Neural cell (in vitro differentiated cells): ENCODE measurements around the gene EZR. TPM values are rescaled to one million over a fixed set of nuclear protein-coding genes. Genes with fewer than 3 reads are reported as not detected.

Experiments
- H2AFZ ChIP-seq: fragments of 200-600, 300-800 bp; sonication (generic), shearing (Covaris generic); 2 replicates; pipeline ENCODE4 v1.6.0; 2014; ENCODE audit warnings: low read depth, mild to moderate bottlenecking, antibody characterized with exemption, low read length, moderate library complexity
- H3F3A ChIP-seq: fragments of 200-600 bp; shearing (Covaris generic); 2 replicates; pipeline ENCODE4 v1.6.1; 2016; ENCODE audit warnings: mild to moderate bottlenecking, moderate library complexity, mixed read lengths, antibody characterized with exemption, low read length; ENCODE audit not compliant: insufficient read depth, poor library complexity, severe bottlenecking
- H3K27ac ChIP-seq: fragments of 200-600, 300-800 bp; sonication (generic), shearing (Covaris generic); 2 replicates; pipeline ENCODE4 v1.5.1; 2014; ENCODE audit warnings: mild to moderate bottlenecking, low read length, moderate library complexity
- H3K27me3 ChIP-seq: fragments of 300-800, 200-600 bp; sonication (generic), shearing (Covaris generic); 2 replicates; pipeline ENCODE4 v1.6.0; 2014; ENCODE audit warnings: mild to moderate bottlenecking, low read depth, low read length, moderate library complexity; ENCODE audit not compliant: insufficient read depth
- H3K36me3 ChIP-seq: fragments of 300-800, 200-600 bp; sonication (generic), shearing (Covaris generic); 2 replicates; pipeline ENCODE4 v1.5.1; 2014; ENCODE audit warnings: mild to moderate bottlenecking, antibody characterized with exemption, low read length, moderate library complexity; ENCODE audit not compliant: insufficient read depth
- H3K4me2 ChIP-seq: fragments of 300-800, 200-600 bp; sonication (generic), shearing (Covaris generic); 2 replicates; pipeline ENCODE4 v1.6.0; 2014; ENCODE audit warnings: mild to moderate bottlenecking, low read length
- H3K4me3 ChIP-seq: fragments of 300-800, 200-600 bp; sonication (generic), shearing (Covaris generic); 2 replicates; pipeline ENCODE4 v1.5.1; 2014; ENCODE audit warnings: mild to moderate bottlenecking, low read length, moderate library complexity
- H3K79me2 ChIP-seq: fragments of 200-600 bp; shearing (Covaris generic); replicated peaks from 2 replicates; pipeline ENCODE4 v1.6.0; 2014; ENCODE audit warnings: mild to moderate bottlenecking, low read length, moderate library complexity; ENCODE audit not compliant: insufficient read depth
- H3K9ac ChIP-seq: fragments of 300-800, 200-600 bp; sonication (generic), shearing (Covaris generic); 2 replicates; pipeline ENCODE4 v1.6.1; 2016; ENCODE audit warnings: mild to moderate bottlenecking, low read length, mixed read lengths
- H3K9me2 ChIP-seq: fragments of 200-600 bp; shearing (Covaris generic); 2 replicates; pipeline ENCODE4 v1.6.1; 2016; ENCODE audit warnings: mild to moderate bottlenecking, low read length, mixed read lengths; ENCODE audit not compliant: insufficient read depth
- H3K9me3 ChIP-seq: fragments of 200-600, 300-800 bp; sonication (generic), shearing (Covaris generic); 2 replicates; pipeline ENCODE4 v1.6.1; 2016; ENCODE audit warnings: mild to moderate bottlenecking, mixed run types, low read length, moderate library complexity, mixed read lengths
- H4K20me1 ChIP-seq: fragments of 200-600 bp; shearing (Covaris generic); 2 replicates; pipeline ENCODE4 v1.6.1; 2016; ENCODE audit warnings: mild to moderate bottlenecking, mixed run types; ENCODE audit not compliant: insufficient read depth
- EP300 ChIP-seq: fragments of 450-650 bp; conservative IDR thresholded peaks from 2 replicates; pipeline ENCODE4 v1.6.1; 2014; ENCODE audit warnings: antibody characterized with exemption, mild to moderate bottlenecking, moderate library complexity; ENCODE audit not compliant: poor library complexity, severe bottlenecking
- EZH2 ChIP-seq: fragments of 200-600, 300-800 bp; shearing (Covaris generic), sonication (generic); IDR thresholded peaks from 2 replicates; pipeline ENCODE4 v1.6.1; 2014; ENCODE audit warnings: antibody characterized with exemption, low read length, borderline replicate concordance, mild to moderate bottlenecking; ENCODE audit not compliant: insufficient read depth, poor library complexity, severe bottlenecking
- MXI1 ChIP-seq: fragments of 450-650 bp; conservative IDR thresholded peaks from 2 replicates; pipeline ENCODE4 v1.6.1; 2014; ENCODE audit warnings: antibody characterized with exemption, mild to moderate bottlenecking; ENCODE audit not compliant: poor library complexity, severe bottlenecking
- POLR2AphosphoS5 ChIP-seq: IDR thresholded peaks from 2 replicates; pipeline ENCODE4 v1.6.1; 2012
- RAD21 ChIP-seq: fragments of 450-650 bp; conservative IDR thresholded peaks from 2 replicates; pipeline ENCODE4 v1.6.1; 2014; ENCODE audit warnings: antibody characterized with exemption, mild to moderate bottlenecking, moderate library complexity
- SMC3 ChIP-seq: fragments of 450-650 bp; conservative IDR thresholded peaks from 2 replicates; pipeline ENCODE4 v1.6.1; 2014; ENCODE audit warnings: antibody characterized with exemption, mild to moderate bottlenecking, moderate library complexity; ENCODE audit not compliant: poor library complexity
- TAF1 ChIP-seq: IDR thresholded peaks from 2 replicates; pipeline ENCODE4 v1.6.1; 2012; ENCODE audit warnings: low read depth
- polyA plus RNA-seq: library from polyadenylated mRNA; depleted of rRNA; stranded (reverse); fragments of >200 nt; gene quantifications from 2 replicates; pipeline ENCODE4 v1.2.3, GENCODE V29; 2014
- TF ChIP-seq, protein P1 (sequence below): IDR thresholded peaks from 2 replicates; pipeline ENCODE4 v1.6.1; 2012; ENCODE audit warnings: borderline replicate concordance
- TF ChIP-seq, protein P2 (sequence below): fragments of 450-650 bp; IDR thresholded peaks from 2 replicates; pipeline ENCODE4 v1.5.1; 2014; ENCODE audit warnings: antibody characterized with exemption, mild to moderate bottlenecking, moderate library complexity; ENCODE audit not compliant: poor library complexity, severe bottlenecking

The EZR gene
- polyA plus RNA-seq, 1 donor from 2014 or later, result 1.6 TPM

DNA sequence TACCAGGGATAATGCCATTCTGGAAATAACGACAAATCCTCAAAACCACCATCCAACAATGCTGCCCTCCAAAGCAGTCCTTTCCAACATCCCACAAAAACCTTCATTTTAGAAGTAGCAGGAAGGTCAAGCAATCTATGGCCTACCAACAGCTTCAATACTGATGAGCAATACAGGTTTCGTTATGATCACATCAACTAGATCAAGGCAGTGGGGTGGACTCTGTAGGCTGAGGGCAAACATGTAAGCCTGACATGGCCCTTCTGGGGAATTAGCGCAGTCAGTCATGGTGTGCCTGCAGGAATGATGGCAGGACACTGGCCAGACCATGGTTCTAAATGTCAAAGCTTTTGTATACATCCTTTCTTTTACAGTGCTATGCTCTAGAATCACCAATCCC is 41.7 kb downstream of the EZR start:
- no peaks in the 10 kb centered on the region for H3K79me2 ChIP-seq
- no peaks in the 10 kb centered on the region for H4K20me1 ChIP-seq
- no peaks in the 10 kb centered on the region for H3F3A ChIP-seq
- H3K27ac ChIP-seq, result no peak overlapping the region
- H2AFZ ChIP-seq, result no peak overlapping the region
- no peak overlapping the region for H3K4me3 ChIP-seq
- H3K9me3 ChIP-seq, result no peaks in the 10 kb centered on the region
- no peaks in the 10 kb centered on the region for H3K27me3 ChIP-seq
- H3K9ac ChIP-seq, result no peak overlapping the region
- no peaks in the 10 kb centered on the region for H3K9me2 ChIP-seq
- H3K36me3 ChIP-seq, result no peaks in the 10 kb centered on the region
- TF ChIP-seq, protein P1, sequence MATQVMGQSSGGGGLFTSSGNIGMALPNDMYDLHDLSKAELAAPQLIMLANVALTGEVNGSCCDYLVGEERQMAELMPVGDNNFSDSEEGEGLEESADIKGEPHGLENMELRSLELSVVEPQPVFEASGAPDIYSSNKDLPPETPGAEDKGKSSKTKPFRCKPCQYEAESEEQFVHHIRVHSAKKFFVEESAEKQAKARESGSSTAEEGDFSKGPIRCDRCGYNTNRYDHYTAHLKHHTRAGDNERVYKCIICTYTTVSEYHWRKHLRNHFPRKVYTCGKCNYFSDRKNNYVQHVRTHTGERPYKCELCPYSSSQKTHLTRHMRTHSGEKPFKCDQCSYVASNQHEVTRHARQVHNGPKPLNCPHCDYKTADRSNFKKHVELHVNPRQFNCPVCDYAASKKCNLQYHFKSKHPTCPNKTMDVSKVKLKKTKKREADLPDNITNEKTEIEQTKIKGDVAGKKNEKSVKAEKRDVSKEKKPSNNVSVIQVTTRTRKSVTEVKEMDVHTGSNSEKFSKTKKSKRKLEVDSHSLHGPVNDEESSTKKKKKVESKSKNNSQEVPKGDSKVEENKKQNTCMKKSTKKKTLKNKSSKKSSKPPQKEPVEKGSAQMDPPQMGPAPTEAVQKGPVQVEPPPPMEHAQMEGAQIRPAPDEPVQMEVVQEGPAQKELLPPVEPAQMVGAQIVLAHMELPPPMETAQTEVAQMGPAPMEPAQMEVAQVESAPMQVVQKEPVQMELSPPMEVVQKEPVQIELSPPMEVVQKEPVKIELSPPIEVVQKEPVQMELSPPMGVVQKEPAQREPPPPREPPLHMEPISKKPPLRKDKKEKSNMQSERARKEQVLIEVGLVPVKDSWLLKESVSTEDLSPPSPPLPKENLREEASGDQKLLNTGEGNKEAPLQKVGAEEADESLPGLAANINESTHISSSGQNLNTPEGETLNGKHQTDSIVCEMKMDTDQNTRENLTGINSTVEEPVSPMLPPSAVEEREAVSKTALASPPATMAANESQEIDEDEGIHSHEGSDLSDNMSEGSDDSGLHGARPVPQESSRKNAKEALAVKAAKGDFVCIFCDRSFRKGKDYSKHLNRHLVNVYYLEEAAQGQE, result no peak
- no peak overlapping the region for H3K4me2 ChIP-seq

DNA sequence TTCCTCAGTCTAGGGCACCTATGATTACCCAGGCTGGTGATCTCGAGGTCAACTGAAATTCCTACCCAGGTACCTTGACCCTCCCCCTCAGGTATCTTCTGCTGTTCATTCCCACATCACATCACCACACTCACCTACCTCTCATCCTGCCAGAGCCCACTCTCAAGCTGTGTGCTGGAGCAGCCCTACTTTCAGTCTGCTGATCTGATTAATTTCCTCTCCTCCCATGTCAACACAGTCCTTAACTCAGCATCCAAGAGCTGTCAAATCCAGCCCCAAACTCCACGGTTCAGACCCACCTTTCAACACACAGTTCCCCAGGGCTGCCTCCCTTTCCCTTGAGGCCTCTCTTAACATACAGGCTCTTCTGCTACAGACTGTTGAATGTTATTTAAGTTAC is 42.4 kb downstream of the EZR start:
- Histone ChIP-seq H3K4me2 (no peak overlapping the region), H4K20me1 (no peaks in the 10 kb centered on the region), H3K79me2 (no peaks in the 10 kb centered on the region), H3K27me3 (no peaks in the 10 kb centered on the region), H3K9me3 (no peaks in the 10 kb centered on the region), H3K27ac (no peak overlapping the region), H3K9me2 (no peaks in the 10 kb centered on the region), H3F3A (no peaks in the 10 kb centered on the region), H3K4me3 (no peak overlapping the region), H3K36me3 (no peaks in the 10 kb centered on the region), H3K9ac (no peak overlapping the region), H2AFZ (no peak overlapping the region)
- no peak for TF ChIP-seq SMC3
- TF ChIP-seq MXI1, result no peak
- TF ChIP-seq RAD21, result no peak
- TF ChIP-seq EP300, result no peak
- TF ChIP-seq TAF1, result no peak
- TF ChIP-seq, protein P2, sequence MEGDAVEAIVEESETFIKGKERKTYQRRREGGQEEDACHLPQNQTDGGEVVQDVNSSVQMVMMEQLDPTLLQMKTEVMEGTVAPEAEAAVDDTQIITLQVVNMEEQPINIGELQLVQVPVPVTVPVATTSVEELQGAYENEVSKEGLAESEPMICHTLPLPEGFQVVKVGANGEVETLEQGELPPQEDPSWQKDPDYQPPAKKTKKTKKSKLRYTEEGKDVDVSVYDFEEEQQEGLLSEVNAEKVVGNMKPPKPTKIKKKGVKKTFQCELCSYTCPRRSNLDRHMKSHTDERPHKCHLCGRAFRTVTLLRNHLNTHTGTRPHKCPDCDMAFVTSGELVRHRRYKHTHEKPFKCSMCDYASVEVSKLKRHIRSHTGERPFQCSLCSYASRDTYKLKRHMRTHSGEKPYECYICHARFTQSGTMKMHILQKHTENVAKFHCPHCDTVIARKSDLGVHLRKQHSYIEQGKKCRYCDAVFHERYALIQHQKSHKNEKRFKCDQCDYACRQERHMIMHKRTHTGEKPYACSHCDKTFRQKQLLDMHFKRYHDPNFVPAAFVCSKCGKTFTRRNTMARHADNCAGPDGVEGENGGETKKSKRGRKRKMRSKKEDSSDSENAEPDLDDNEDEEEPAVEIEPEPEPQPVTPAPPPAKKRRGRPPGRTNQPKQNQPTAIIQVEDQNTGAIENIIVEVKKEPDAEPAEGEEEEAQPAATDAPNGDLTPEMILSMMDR, result no peak
- TF ChIP-seq, protein P1, result no peak
- TF ChIP-seq POLR2AphosphoS5, result no peak
- no peak for TF ChIP-seq EZH2
